Measurements from ENCODE around the gene KDELR1.

The KDELR1 gene

DNA sequence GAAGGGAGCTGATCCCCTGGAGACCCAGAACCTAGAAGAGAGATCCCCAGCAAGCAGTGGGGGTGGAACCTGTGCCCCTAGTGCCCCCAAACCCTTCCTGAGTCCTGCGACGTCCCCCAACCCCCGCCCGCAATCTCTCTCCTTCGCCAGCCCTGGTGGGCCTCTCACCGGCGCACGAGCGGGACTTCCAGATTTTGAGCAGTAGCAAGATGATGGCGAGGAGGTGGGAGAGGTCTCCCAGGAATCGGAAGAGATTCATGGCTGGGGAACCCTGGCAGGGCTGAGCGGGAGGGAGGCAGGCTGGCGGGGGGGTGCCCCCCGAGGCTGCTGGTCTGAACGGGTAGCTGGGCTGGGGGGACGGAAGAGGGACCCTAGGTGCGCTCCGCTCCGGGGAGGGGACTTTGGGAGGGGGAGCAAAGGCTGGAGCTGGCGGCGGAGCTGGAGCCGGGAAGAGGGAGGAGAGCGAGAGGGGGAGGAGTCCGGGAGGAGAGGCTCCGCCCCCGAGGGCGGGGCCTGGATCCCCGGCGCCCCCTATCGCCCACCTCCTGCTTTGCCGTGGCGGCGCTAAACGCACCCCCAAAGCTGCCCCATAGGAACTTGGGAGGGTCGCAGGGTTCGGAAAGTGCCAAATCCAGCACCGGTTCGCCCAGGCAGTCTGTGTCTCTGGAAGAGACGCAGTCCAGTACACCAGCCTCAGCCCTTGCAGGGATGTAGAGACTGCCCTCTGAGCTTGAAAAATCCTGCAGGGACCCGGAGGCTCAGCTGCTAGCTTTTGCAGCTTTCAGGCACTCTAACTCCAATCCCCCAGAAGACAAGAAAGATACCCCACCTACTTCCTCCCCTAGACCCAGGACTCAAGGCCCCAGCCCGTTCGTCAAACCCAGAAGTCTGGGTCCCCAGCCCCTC lies at the start of gene KDELR1:
TSS of gene KDELR1 (minus strand) at position 452 of the 906 bp plus-strand sequence. CDS start at position 259, 193 bp downstream.
- FAIRE-seq: no peak

DNA sequence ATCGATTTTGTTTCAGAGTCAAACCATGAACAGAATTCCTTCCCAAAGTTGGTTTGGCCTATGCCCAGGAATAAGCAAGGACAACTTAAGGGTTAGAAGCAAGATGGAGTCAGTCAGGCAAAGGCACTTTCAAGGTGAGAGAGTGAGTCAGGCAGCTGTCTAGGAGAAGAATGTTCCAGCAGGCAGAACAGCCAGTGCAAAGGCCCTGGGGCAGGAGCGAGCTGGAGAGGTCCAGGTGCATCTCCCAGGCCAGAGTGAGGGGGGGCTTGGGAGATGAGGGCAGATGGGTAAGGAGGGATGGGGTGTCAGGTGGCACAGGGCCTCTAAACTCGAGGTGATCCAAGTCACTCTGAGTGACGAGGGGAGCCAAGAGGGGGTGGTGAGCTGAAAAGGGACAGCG lies 45.2 kb upstream of the KDELR1 start:
- no peak for FAIRE-seq

DNA sequence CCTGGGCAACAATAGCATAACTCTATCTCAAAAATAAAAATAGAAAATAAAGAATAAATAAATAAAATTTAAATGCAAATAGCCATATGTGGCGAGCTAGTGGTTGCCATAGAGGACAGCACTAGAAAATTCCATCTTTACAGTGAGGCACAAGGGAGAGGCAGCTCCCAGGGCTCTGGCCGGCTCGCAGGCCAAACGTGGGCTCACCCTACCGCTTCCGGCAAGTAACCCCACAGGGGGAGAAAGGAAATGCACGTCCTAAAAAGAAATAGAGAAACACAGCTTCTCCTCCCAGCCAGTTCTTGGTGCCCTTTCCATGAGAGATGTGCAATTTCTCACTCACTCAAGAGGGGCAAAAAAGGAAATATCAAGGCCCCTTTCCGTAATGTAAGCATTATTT lies 42.0 kb upstream of the KDELR1 start:
- FAIRE-seq: no peak

DNA sequence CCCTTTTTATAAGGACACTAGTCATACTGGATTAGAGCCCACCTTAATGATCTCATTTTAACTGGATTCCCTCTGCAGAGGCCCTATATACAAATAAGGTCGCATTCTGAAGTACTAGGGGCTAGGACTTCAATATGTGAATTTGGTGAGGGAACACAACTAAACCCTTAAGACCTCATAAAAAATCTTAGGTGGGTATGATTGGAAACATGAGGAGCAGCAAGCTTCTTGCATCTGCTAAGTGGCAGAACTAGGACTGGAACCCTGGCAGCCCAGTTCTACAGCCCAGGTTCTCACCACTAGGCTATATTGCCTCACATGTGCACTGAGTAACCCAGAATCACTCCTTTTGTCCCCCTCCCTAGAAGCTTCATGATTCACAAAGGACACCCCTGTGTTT lies 37.3 kb upstream of the KDELR1 start:
- no peak for FAIRE-seq

DNA sequence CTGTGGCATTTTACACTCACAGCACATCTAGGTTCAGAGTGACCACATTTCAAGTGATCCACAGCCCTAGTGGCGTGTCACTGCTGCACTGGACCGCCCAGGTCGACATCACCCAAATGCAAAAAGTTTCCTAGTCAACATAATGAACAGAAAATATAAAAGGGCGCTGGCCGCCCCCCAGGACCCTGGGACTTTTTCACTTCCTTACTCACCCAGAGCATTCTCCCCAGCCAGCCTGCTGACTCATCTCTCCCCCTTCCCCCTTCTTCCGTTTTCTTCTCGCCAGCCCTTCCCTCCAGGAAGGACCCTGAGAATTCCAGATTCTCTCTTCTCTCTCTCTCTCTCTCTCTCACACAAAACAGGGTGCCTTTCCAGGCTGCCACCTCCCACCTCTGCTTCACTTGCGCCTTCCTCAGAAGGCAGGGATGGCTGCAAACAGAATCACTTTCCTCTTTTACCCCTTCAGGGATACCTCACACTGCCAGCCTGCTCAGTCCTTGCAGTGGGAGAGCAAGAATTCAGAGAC lies 33.4 kb upstream of the KDELR1 start:
- no peak for FAIRE-seq

DNA sequence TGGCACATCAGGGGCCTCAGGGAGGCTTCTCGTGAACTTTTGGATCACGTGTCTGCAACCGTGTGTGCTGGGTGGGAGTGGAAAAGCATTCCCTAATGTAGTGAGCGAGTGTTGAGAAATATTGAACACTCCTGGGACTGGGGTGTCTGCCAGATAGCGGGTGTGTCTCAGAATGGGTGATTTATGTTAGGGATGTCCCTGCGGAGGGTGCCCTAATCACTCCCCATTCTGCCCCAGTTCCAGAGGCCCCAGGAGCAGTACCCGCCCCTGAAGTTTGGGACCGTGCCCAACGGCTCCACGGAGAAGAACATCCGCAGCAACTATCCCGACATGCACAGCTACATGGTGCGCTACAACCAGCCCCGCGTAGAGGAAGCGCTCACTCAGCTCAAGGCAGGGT lies 30.2 kb upstream of the KDELR1 start:
- no peak for FAIRE-seq

DNA sequence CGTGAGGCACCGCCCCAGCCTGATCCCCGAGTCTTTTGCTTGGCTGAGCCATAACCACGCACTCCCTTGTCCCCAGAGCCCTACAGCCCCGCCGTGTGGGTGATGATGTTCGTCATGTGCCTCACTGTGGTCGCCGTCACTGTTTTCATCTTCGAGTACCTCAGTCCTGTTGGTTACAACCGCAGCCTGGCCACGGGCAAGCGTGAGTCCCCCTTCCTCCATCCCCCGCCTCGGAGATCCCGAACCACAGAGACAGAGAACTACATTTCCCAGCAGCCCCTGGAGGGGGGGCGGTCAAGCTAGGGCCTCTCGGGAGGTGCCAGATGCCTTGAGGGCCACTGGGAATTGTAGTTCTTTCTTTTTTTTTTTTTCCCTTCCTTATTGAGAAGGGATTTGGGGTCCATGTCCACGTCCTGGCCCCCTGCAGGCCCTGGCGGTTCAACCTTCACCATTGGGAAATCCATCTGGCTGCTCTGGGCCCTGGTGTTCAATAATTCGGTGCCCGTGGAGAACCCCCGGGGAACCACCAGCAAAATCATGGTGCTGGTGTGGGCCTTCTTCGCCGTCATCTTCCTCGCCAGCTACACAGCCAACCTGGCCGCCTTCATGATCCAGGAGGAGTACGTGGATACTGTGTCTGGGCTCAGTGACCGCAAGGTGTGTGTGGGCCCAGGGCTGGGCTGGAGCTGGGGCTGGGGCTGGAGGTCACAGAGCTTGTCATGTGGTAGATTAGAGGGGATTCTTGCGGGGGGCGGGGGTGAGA lies 28.0 kb upstream of the KDELR1 start:
- no peak for FAIRE-seq

DNA sequence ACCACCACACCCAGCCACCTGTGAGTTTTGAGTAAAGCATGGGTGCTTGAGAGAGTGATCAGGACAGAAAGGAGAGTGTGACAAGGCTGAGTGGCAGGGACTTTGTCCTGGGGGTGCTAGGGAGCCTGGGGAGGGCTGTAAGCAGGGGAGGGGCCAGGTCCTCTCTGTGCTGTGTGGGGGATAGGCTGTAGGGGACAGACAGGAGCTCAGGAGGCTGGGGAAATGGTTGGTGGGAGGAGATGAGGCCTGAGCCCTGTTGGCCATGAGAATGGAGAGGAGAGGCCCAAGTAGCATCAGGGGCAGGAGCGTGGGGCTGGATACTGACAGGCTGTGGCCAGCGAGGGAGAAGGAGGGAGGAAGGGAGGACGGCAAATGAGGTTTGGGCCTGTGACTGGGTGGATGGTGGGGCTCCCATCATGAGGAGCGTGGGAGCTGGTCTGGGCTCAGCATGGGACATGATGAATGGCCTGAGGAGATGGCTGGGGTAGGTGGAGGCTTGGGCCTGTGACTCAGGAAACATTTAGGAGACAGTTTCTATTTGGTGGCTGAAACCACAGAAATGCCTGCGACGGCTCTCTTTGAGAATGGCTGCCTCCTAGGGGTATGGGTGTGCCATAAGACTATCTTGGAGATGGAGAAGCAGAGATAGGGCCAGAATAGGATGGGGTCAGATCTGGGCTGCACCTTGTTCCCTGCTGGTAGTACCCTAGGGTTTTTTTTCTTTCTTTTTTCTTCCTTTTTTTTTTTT lies 27.1 kb upstream of the KDELR1 start:
- FAIRE-seq: no peak

DNA sequence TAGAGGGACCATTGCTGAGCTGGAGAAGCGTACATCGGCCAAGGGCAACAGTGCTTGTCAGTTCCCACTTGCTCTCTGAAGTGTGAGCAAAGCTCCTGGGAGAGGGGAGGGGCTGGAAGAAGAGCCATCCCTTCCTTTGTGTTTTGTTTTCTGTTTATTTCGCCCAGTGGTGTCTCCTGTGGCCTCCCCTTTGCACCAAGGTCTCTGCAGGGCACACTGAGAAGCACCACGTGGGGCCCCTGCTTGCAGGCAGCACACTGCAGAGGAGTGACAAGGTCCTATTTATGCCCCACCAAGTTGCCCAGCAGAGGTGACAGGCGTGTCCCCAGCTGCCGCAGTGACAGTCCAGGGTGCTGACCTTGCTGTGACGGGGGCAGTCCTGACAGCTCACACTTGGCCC lies 26.1 kb upstream of the KDELR1 start:
- FAIRE-seq: no peak

DNA sequence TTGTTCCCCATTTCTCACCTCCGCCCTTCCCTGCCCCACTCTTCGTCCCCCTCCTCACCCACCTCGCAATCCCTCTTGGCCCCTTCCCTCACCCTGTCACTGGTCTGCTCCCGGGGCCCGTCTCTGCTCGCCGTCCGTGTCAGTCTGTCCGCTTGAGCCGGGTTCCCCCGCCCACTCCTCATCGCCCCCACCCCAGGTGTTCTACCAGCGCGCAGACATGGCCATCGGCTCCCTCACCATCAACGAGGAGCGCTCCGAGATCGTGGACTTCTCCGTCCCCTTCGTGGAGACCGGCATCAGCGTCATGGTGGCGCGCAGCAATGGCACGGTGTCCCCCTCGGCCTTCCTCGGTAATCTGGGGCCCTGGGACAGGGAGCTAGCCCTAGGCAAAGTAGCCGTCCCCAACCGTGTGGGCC lies 24.5 kb upstream of the KDELR1 start:
- no peak for FAIRE-seq

DNA sequence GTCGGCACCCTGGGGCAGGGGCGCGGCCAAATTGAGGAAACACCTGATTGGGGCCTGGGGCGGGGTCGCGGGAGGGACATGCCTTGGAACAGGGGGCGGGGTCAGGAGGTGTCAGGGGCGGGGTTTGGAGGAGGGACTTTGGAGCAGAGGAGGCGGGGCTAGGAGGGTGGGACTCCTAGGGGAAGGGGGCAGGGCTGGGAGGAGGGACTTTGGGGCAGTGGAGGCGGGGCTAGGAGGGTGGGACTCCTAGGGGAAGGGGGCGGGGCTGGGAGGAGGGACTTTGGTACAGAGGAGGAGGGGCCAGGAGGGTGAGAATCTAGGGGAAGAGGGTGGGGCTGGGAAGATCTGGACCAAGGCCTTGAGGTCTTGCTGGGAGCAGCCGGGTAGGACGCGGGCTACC lies 24.0 kb upstream of the KDELR1 start:
- no peak for FAIRE-seq

DNA sequence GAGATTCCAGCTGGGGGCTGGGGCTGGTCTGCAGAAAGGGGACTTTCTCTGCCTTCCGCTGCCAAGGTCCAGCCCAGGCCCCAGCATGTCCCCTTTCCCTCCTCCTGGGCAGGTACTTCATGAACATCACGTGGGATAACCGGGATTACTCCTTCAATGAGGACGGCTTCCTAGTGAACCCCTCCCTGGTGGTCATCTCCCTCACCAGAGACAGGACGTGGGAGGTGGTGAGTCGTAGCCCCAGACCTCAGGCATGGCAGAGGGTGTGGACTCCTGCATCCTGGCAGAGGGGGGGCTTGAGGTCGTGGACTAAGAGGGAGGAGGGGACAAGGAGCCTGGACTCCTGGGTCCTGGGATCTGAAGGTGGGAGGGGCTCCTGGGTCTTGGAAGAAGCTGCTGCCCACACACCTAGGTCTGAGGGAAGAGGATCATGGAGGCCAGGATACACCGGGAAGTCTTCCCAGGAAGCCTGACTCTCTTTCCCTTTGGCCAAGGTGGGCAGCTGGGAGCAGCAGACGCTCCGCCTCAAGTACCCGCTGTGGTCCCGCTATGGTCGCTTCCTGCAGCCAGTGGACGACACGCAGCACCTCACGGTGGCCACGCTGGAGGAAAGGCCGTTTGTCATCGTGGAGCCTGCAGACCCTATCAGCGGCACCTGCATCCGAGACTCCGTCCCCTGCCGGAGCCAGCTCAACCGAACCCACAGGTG lies 22.7 kb upstream of the KDELR1 start:
- FAIRE-seq: no peak

DNA sequence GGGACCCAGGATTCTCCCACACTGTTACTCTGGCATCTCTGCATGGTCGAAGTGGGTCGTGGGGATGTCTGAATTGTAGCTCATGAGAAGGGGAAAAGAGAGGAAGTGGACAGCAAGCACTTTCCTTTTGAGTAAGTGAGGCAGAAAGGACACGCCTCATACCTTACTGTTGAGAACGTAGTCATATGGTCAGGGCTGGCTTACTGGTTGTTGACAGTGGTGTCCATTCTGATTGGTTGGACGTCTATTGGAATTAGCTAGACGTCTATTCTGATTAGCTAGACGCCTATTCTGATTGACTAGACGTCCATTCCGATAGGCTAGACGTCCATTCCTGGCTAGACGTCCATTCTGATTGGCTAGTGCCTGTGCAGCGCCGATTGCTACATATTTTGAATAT lies 14.5 kb upstream of the KDELR1 start:
- no peak for FAIRE-seq

DNA sequence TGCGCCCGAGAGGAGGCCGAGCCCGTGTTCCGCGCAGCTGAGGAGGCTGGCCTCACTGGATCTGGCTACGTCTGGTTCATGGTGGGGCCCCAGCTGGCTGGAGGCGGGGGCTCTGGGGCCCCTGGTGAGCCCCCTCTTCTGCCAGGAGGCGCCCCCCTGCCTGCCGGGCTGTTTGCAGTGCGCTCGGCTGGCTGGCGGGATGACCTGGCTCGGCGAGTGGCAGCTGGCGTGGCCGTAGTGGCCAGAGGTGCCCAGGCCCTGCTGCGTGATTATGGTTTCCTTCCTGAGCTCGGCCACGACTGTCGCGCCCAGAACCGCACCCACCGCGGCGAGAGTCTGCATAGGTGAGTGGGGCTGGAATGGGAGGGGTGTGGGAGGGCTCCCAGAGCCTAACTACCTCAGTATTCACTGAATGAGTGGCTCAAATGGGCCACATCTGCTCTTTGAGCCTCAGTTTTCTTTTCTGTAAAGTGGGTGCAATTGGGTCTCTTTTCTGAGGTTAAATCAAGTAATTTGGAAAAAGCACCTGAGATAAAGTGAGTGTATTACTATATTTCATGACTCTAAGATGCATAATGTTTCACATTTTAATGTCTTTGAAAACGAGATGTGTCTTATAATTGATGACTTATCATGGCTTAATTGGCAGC lies 13.8 kb upstream of the KDELR1 start:
- no peak for FAIRE-seq

DNA sequence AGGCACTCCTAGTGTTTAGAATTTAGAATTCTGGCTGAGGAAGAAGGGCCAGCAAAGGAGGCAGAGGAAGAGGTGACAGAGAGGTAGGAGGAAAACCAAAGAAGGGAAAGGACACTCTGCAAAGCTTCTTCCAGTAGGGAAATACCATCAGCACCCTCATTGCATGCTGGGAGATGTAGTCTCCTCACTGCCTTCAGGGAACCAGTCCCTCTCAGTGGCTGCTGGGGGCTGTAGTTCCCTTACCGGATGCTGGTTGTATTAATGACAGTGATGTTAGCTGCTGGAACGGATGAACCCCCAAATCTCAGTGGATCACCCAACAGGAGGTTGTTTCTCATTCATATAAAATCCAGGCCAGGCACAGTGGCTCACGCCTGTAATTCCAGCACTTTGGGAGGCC lies 12.3 kb upstream of the KDELR1 start:
- no peak for FAIRE-seq

DNA sequence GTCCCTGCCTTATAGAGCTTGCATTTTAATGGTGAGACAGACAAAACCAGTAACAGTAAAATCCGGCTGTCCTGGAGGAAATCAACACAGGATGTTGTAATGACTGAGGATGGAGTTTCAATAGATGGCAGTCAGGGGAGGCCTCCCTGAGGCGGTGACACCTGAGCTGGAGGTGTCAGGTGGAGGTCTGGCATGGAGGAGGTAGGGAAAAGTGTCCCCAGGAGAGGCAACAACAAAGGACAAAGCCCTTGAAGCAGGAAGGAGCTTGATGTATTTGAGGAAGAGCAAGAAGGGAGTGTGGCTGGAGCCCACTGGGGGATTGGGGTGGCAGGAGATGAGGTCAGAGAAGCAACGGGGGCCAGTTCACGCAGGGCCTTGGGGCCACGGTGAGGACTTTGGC lies 9.9 kb upstream of the KDELR1 start:
- no peak for FAIRE-seq

DNA sequence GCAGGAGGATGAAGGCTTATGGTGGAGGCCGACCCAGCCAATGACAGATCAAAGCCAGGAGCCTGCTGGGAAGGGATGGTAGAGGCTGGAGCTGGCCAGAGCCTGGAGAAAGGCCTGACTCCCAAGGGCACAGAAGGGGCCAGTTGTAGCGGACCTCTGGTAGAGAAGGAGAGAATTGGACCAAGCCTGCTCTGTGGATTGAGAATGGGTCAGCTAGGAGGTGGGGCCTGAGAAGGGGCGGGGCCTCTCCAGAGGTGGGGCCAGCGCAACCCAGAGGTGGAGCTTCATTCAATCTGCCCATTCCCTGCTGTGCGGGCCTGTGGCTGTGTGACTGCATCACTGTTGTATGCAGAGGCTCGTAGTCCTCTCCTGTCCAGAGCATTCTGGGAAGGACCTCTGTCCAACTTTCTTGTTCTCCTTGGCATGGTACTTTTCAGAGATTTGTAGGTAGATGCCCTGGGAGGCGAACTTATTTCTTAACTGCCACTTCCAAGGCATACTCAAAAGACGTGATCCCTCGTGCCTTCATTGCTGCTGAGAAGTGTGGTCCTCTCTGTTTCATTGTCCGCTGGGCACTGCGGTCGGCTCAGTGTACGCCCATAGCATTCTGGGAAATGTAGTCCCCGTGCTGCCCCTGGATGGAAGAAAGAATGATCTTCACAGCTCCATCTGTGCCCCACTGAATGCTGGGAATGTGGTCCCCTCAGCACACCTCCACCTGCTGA lies 8.8 kb upstream of the KDELR1 start:
- no peak for FAIRE-seq

DNA sequence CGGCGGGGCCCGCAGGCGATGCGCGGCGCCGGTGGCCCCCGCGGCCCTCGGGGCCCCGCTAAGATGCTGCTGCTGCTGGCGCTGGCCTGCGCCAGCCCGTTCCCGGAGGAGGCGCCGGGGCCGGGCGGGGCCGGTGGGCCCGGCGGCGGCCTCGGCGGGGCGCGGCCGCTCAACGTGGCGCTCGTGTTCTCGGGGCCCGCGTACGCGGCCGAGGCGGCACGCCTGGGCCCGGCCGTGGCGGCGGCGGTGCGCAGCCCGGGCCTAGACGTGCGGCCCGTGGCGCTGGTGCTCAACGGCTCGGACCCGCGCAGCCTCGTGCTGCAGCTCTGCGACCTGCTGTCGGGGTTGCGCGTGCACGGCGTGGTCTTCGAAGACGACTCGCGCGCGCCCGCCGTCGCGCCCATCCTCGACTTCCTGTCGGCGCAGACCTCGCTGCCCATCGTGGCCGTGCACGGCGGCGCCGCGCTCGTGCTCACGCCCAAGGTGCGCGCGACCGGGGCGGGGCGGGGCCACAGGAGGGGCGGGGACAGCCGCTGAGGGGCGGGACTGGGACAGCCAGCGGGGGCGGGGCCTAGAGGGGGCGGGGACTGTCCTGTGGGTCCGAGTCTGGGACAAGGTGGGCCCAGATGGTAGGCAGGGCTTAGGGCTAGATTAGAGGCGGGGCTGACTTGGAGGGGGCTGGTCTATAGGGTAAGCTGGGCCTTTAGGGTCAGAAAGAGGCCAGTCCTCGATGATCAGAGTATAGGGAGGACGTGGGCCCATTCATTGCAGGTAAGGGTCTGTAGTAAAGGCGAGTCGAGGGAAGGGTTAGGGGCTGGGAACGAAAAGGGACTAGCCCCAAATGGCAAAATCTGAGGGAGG lies 7.3 kb upstream of the KDELR1 start:
- FAIRE-seq: no peak

DNA sequence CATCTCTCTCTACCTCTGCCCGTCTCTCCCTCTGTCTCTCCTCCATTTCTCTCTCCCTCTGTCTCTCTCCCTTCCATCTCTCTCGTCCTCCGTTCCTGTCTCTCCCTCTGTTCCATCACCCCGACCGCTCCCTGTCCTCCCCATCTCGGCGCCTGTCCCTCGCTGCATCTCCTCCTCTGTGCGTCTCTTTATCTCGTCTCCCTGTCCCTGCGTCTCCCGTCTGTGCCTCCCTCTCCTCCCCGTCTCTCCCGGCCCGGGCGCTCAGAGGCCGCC lies 6.7 kb upstream of the KDELR1 start:
- FAIRE-seq: no peak

All from colon (tissue), 2 donors.